Activated CD8-positive, alpha-beta memory T cell treated with anti-CD3 and anti-CD28 coated beads for 48 hours (primary cell): ENCODE results near the gene PPARD.
"Not testable (repeated sequence)": the region's sequence is repeated elsewhere in the genome, so short reads cannot be mapped to it uniquely, and the experiment has no call there.

ENCODE experiments used
- DNase-seq, 3 experiments: peaks; one replicate each; pipeline ENCODE4 v3.0.0-alpha.2; 2020; ENCODE audit warnings: low read depth in 2 of 3, low spot score in 2 of 3

Gene PPARD

DNA sequence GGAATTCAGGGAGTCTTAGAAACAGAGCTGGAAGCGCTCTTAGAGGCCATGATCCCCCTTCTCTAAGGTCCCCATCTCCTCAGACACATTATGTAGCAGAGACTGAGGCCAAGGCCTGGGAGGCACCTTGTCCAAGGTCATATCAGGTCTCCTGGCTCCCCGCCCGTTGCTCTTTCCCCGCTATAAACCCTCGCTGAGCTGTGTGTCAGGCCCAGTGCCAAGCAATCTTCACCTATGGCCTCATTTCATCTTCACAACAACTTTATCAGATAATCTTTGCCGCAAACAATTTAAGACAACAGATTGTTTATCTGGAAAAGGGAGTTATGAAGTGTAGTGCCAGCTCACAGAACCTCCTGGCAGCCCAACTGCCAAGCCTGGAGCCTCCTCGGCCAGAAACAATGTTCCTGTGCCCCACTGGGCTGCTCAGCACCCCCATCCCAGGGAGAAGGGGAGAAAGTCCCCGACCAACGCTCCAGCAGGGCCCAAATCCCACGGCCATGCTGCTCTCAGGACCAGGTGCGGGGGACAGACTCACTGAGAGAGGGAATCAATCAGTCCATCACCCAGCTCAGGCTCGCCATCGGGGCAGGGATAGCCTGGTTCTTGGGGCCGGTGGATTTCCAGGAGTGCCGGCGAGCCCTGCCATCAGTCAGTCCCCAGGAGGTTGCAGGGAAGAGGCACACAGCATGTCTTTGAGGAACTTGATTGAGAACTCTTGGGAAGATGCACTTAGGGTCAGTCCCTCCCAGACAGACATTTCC lies 92.9 kb downstream of the PPARD start:
- no peak for DNase-seq

DNA sequence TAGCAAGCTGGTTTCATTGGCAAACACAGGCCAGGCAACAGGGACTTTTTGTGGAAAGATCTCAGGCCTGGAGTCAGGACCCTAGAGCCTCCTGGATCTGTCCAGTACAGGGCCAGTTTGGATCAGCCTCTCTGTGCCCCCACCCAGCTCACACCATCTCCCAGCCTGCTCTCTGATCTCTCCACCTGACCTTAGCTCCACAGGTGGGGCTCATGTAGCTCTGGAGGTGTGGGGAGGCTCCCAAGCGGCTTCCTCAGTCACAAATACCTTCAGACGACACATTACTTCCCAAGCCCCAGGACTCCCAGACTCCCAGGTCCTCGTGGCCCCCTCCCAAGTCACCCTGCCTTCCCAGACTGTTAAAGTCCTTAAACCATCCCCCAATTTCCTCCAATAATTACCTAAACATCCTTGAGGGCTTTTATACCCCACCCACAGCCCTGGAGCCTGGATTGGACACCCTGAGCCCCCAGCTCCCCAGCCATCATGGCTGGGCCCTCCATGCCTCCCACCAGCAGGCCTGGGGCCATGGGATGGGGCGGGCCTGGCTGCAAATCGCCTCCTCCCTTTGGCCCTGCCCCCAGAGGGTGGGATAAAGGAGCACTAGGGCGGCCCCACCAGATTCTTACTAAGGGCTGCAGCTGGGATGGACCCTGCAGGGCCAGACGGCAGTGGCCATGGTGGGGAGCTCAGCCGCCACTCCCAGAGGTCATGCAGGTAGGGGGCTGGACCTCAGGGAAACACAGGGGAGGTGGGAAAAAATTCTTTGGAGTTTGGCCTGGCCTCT lies 93.9 kb downstream of the PPARD start:
- no peak for DNase-seq

DNA sequence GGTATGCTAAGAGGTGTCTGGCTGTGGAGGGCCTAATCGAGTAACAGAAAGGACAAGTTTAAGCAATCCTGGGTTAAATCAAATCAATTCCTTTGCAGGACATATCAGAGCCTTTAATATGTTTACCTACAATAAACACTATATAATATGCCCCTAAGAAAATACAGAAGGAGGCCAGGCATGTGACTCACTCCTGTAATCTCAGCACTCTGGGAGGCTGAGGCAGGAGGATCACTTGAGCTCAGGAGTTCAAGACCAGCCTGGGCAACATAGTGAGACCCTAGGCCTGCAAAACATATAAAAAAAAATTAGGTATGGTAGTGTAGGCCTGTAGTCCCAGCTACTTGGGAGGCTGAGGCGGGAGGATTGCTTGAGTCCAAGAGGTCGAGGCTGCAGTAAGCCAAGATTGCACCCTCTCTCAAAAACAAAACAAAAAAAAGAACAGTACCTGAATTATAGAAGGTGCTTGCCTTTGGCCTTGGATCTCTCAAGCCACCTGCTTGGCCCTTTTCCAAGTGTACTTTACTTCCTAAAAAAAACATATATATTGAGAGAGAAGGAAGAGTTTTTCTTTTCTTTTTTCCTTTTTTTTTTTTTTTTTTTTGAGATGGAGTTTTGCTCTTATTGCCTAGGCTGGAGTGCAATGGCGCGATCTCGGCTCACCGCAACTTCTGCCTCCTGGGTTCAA lies 96.2 kb downstream of the PPARD start:
- DNase-seq = not testable (repeated sequence)

DNA sequence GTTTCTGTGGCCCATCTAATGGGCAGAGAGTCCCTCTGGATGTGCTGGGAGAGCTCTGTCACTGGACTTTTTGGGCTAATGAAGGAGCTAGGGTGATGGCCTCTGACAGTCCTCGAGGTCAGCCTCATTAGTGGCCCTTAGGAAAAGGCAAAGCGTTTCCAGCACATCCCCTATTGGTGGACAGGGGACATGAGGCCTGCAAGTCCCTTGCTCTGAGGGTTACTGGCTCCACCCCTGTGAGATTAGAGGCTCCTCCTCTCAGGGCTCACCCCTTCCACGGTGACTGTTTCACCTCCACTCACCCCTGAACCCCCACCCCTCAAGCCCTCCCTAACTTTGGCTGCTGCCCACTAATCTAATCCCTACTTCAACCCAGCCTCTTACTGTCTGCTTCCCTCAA lies 97.0 kb downstream of the PPARD start:
- DNase-seq = no peak

DNA sequence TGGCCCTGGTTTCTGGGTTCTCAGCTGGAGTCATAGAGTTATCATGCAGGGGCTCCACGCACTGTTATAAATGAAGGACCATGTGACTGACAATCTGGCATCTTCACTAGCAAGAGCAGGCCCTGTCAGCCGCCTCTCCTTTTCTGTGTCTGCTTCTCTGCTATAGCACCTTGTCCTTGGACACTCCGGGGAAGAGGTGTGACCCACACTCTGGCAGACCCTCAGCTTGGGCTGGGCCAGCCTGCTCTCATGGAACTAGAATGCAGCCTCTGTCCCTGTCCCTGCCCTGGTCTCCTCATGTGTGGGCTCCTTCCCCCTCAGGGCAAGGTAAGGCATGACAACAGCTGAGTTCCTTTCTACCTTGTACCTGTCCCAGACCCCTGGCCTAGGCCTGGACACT lies 98.8 kb downstream of the PPARD start:
- DNase-seq = no peak

DNA sequence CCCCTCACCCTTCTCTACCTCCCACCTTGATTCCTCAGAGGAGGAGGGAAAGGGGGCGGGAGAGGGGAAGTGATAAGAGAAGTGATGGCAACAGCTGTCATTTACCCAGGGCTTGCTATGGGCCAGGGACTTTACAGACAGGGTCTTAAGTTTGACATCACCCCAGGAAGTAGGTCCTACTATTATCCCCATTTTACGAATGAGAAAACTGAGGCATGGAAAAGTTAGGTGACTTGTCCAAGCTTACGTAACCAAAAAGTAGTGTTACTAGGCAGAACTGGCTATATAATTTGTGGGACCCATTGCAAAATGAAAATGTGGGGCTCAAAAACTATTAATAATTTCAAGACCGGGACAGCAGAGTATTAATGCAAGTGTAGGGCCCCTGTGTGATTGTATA lies 99.3 kb downstream of the PPARD start:
- no peak for DNase-seq

DNA sequence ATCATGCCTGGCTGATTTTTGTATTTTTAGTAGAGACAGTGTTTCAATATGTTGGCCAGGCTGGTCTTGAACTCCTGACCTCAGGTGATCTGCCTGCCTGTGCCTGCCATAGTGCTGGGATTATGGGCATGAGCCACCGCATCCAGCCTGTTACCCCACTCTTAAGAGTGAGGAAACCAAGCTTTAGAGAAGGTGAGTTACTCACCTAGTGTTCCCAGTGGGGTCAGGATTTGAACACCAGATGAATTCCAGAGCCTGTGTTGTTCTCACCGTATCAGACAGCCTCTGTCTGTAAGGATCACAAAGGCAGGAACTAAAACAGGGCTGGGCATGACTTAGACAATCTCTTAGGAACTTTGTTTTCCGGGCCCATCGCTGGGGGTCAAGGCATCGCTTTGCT lies 100.3 kb downstream of the PPARD start:
- DNase-seq = no peak

DNA sequence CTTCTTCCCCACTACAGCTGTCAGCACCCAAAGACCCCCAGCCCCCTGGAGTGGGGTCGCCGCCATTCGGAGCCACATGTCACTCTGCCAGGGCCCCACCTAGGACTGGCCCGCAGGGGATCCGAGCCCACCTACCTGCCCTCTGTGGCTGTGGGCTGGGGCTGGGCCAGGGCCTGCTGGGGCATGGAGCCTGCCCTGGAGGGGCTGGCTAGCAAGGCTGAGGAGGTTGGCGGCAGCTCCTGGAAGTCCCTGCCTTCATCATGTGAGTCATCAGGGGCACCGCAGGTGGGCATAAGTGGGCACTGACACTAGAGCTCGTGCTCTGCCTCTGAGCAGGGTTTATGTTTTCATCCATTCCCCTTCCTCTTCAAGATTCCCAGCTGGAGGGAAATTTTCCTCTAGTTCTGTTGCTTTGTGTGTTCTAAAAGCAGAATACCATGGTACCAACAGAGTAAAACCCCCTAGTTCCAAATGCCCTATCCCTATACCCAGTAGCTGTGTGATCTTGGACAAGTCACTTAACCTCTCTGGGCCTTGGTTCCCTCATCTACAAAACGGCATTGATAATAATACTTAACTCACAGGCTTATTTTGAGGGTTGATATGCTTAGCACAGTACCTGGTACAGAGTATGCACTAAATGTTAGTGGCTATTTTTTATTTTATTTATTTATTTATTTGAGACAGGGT lies 101.1 kb downstream of the PPARD start:
- DNase-seq = no peak

DNA sequence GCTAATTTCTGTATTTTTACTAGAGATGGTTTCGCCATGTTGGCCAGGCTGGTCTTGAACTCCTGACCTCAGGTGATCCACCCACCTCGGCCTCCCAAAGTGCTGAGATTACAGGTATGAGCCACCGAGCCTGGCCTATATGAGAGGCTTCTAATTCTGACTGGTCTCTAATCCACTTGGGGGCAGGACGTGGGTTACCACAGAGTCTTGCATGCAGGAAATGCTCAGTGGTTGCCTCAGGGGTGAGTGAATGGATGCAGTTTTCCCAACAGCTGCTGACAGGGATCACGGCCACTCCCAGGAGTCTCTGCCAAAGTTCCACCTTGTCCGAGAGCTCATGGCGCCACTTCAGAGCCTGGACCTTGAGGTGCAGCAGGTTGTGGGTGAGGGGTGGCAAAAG lies 103.3 kb downstream of the PPARD start:
- no peak for DNase-seq

DNA sequence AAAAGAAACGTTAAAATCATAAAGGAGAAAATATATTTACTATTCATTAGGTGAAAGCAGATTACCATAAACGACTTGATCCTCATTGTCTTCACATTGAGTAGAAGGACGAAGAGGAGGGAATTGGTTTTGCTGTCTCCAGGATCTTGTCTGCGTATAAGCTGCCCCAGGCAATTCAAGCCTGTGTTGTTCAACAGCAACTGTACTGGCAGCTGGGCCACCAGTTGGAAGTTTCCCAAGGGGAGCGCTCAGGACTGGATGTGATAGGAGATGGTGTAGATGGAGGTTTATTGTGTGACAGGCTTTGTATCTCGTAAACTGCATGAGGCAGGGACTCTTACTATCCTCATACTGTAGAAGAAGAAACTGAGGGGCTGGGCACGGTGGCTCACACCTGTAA lies 105.8 kb downstream of the PPARD start:
- DNase-seq = no peak

DNA sequence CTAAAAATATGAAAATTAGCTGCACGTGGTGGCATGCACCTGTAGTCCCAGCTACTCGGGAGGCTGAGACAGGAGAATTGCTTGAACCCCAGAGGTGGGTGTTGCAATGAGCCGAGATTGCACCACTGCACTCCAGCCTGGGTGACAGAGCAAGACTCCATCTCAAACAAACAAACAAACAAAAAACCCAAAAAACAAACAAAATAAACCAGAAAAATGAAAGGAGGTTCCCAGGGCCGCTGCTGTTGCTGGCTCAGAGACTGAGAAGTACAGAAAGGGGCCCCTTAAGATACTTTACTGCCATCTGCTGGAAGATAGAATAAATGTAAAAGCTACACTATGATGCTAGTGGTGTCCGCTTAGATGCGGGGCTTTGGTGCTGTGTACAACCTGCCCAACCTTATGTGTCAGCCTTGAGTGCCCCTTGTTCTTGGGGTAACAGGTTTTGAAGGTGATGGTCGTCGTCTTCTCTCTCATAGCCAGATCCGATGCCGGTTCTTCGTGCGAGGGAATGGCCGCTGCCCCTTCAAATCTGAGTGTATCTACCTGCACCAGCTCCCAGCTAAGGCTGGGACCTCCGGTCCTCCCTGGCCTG lies 107.0 kb downstream of the PPARD start:
- peak in 1 of 3 experiments; percentile 21 for DNase-seq

DNA sequence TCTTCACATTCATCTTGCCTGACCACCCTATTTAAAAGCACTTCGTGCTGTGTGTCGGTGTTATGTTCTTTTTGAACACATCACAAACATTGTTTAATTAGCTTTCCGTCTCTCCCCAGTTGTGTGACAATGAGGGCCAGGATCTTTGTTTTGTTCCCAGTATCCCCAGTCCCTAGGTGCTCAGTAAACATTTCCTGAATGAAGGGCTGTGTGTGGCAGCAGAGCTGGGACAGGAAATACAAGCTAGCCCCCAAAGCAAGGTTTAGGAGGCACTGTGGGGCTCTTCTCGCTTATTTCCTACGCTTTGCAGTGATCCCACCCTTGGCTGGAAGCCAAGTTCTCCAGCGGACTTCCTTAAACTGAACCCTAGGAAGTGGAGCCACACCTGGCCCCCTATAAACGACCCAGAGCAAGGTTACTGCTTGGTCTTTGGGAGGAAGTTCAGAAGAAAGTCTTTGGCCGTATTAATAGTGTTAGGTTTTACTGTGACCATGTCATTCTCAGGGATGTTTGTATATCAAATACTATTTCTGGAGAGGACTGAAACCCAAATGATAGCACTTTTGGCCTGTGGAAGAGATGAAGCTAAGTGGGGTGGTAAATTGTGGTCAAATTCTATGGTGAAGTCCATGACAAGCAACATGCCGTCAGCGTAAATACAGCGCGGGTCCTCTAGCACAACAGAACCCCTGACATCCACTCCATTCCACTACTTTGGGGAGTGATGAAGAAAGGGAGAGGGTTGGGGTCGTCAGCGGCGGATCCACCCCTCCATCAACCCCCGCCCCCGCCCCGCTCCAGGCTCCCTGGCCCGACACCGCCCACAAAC lies 109.2 kb downstream of the PPARD start:
- DNase-seq = no peak

DNA sequence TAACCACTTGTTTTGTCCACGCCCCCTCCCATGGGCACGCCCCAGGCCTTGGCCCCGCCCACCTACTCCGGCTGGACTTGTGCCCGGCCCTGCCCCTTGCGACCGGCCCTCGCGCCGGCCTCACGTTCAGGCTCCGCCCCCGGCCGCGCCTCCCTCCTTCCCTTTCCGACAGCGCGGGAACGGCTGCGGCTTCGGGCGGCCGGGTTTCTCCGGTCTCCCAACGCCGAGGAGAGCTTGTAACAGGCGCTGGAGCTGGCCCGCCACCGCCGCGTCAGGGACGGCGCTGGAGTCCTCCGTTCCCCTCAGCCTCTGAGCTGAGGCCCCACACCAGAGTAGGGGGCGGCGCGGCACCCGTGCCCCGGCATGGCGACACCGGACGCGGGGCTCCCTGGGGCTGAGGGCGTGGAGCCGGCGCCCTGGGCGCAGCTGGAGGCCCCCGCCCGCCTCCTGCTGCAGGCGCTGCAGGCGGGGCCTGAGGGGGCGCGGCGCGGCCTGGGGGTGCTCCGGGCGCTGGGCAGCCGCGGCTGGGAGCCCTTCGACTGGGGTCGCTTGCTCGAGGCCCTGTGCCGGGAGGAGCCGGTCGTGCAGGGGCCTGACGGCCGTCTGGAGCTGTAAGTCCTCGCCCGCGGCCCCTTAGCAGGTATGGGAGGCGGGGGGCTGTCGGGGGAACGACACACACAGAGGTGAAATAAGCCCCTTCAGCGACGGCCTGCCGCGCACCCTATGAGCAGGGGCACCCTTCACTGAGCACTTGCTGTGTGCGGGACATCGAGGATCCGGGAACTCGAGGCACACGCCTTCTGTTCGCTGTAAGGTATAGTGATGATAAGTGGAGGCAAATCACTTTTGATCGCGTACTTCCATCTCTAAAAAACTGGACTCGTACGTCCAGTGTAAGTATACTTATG lies 110.1 kb downstream of the PPARD start, which contains the start of gene FANCE:
TSS of gene FANCE (plus strand) at position 156 of the 908 bp plus-strand sequence. CDS start at position 364, 208 bp downstream.
- DNase-seq = peak; percentile 90 to 93 (median 92)

DNA sequence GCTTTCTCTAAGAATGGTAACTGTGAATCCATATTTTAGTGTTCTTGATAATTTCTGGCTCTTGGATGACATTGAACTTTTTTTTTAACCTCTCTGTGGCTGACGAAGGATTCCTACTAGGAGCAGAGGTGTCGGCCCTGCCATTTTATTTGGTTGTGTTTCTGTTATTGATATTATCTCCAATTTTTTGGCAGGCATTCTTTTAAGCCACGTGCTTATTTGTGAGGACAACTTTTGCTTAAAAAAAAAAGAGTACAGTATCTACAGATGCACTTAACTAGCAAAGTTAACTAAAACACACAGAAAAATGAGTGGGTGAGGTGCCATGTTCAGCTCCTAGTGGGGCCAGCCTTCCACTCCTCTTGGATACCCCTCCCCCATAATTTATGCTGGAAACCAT lies 110.9 kb downstream of the PPARD start:
- no peak for DNase-seq

DNA sequence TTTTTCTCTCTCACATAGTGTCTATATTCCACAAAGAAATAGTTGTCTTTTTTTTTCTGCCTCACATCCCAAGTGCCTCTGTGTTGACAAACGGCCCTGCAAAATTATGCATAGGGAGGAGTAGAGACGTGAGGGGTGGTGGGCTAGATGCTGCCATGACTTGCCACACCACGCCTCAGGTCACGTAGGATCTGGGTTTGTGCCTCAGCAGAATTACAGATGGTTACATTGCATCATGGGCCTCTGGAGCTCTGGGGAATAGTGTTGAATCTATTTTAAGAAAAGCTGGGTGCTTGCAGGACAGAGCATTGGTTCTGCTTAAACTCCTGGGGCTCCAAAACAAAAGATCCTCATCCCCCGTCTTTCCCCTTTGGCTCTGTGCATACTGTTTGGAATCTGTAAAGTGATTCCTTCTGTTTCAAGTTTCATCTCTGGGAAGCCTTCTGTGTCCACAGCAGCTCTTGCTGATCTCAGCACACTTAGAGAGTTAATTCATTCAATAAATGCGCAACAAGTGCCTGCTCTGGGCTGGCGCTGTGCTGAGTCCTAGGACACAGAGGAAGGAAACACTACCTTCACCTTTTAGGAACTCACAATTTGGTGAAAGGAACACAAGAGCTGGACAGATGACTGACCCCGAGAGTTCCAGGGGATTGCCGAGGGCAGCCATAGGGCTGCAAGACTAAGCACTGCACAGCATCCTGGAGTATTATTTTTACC lies 112.2 kb downstream of the PPARD start:
- DNase-seq = no peak

DNA sequence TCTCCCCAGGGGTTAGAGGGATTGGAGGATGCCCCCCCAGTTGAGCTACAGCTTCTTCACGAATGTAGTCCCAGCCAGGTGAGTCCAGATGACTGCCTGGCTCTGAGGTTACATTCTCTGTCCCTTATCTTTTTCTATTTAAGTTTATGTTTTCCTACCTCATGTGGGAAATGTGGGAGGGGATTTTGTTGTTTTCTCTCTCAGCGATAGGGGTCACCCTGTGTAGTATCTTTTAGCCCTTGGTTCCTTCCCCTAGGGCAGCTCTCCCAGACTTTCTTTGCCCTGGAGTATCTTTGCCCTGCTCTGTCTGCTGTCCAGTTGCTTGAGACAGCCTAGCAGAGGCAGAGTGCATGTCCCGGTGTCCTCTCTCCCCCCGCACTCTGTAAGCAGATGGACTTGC lies 115.5 kb downstream of the PPARD start:
- no peak for DNase-seq

DNA sequence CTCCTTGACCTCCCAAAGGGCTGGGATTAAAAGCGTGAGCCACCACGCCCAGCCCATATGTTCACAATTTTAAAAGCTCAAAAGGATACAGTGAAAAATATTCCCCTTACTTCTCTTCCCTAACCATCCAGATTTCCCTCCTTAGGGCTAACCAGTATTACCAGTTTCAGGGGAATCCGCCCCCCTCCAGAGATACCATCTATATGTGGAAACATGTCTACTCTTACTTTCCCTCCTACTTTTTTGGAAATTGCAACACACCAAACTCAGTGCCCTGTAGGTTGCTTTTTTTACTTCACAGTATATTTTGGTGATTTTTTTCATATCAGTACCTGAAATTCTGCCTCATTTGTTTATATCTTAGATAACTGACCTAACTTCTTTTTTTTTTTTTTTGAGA lies 118.9 kb downstream of the PPARD start:
- no peak for DNase-seq

DNA sequence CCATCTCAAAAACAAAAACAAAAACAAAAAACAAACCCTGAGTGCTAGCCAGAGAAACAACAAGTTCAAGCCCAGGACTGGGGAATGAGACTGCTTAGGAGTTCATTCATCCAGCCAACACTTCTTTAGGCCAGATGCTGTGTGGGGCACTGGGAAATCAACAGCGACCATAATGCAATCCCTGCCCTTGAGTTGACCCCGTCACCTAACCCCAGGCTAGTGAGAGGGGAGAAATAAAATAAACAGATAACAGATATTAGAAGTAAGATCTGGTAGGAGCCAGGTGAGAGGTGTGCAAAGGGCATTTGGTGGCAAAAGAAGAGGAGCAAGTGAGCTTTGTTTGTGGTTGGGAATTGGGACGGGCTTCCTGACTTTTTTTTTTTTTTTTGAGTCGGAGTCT lies 120.9 kb downstream of the PPARD start:
- DNase-seq = no peak
